HG03439 (cell line): ENCODE measurements around the gene CRIP2.

Source experiments
- ATAC-seq: cut with Tn5 transposase; IDR thresholded peaks from one replicate; pipeline ENCODE4 v1.9.1; 2021; ENCODE audit warnings: mild to moderate bottlenecking, moderate library complexity; ENCODE audit not compliant: unreplicated experiment

CRIP2 gene

GRCh38 chr14:105442834-105443233 is 31.8 kb upstream of the CRIP2 start:
- ATAC-seq, result no peak

GRCh38 chr14:105444859-105445258 is 29.8 kb upstream of the CRIP2 start:
- no peak for ATAC-seq

GRCh38 chr14:105445290-105445689 is 29.3 kb upstream of the CRIP2 start:
- ATAC-seq, result no peak

GRCh38 chr14:105445901-105446845 is 28.4 kb upstream of the CRIP2 start:
- ATAC-seq, result no peak

- ATAC-seq, result no peak
Observed at GRCh38 chr14:105446971-105447370, 27.6 kb upstream of the CRIP2 start.

- ATAC-seq, result no peak
Observed at GRCh38 chr14:105447651-105448640, 26.7 kb upstream of the CRIP2 start.

GRCh38 chr14:105448706-105449111 is 25.9 kb upstream of the CRIP2 start:
- ATAC-seq, result no peak

- no peak for ATAC-seq
Observed at GRCh38 chr14:105449276-105450122, 25.1 kb upstream of the CRIP2 start.

GRCh38 chr14:105450123-105450505 is 24.5 kb upstream of the CRIP2 start:
- ATAC-seq, result no peak

- no peak for ATAC-seq
Observed at GRCh38 chr14:105450864-105451720, 23.5 kb upstream of the CRIP2 start.

GRCh38 chr14:105452963-105453362 is 21.7 kb upstream of the CRIP2 start:
- no peak for ATAC-seq

GRCh38 chr14:105453847-105454246 is 20.8 kb upstream of the CRIP2 start:
- ATAC-seq, result no peak

GRCh38 chr14:105455086-105455640 is 19.5 kb upstream of the CRIP2 start:
- ATAC-seq, result no peak

GRCh38 chr14:105455766-105456660 is 18.6 kb upstream of the CRIP2 start:
- ATAC-seq, result no peak

GRCh38 chr14:105456736-105457617 is 17.6 kb upstream of the CRIP2 start:
- no peak for ATAC-seq

- ATAC-seq, result no peak
Observed at GRCh38 chr14:105458010-105458409, 16.6 kb upstream of the CRIP2 start.

- no peak for ATAC-seq
Observed at GRCh38 chr14:105458571-105458970, 16.1 kb upstream of the CRIP2 start.
